ENCODE data around the gene MEGF11.

MEGF11 gene

GRCh38 chr15:66097151-66098021 lies 156.2 kb downstream of the MEGF11 start:
- H3K27me3 ChIP-seq (ENCODE audit: insufficient read depth, poor library complexity, severe bottlenecking), result no peaks in the 10 kb centered on the region
- H3K4me3 ChIP-seq (replicated peaks; ENCODE audit: insufficient read depth, low read length), result no peak overlapping the region
- DNase-seq (ENCODE audit: low read depth in 1 of 2, low spot score in 1 of 2), result no peak
- TF ChIP-seq POLR2AphosphoS5 (IDR thresholded peaks at IDR 0.05; ENCODE audit: low read depth) (no peak), GABPA (IDR thresholded peaks at IDR 0.05; ENCODE audit: low read depth) (no peak), SPI1 (IDR thresholded peaks at IDR 0.05; ENCODE audit: borderline replicate concordance, low read depth) (no peak)
- TF ChIP-seq, protein P1, sequence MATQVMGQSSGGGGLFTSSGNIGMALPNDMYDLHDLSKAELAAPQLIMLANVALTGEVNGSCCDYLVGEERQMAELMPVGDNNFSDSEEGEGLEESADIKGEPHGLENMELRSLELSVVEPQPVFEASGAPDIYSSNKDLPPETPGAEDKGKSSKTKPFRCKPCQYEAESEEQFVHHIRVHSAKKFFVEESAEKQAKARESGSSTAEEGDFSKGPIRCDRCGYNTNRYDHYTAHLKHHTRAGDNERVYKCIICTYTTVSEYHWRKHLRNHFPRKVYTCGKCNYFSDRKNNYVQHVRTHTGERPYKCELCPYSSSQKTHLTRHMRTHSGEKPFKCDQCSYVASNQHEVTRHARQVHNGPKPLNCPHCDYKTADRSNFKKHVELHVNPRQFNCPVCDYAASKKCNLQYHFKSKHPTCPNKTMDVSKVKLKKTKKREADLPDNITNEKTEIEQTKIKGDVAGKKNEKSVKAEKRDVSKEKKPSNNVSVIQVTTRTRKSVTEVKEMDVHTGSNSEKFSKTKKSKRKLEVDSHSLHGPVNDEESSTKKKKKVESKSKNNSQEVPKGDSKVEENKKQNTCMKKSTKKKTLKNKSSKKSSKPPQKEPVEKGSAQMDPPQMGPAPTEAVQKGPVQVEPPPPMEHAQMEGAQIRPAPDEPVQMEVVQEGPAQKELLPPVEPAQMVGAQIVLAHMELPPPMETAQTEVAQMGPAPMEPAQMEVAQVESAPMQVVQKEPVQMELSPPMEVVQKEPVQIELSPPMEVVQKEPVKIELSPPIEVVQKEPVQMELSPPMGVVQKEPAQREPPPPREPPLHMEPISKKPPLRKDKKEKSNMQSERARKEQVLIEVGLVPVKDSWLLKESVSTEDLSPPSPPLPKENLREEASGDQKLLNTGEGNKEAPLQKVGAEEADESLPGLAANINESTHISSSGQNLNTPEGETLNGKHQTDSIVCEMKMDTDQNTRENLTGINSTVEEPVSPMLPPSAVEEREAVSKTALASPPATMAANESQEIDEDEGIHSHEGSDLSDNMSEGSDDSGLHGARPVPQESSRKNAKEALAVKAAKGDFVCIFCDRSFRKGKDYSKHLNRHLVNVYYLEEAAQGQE (IDR thresholded peaks at IDR 0.05; ENCODE audit: insufficient replicate concordance, low read depth), result no peak
- TF ChIP-seq, protein P2, sequence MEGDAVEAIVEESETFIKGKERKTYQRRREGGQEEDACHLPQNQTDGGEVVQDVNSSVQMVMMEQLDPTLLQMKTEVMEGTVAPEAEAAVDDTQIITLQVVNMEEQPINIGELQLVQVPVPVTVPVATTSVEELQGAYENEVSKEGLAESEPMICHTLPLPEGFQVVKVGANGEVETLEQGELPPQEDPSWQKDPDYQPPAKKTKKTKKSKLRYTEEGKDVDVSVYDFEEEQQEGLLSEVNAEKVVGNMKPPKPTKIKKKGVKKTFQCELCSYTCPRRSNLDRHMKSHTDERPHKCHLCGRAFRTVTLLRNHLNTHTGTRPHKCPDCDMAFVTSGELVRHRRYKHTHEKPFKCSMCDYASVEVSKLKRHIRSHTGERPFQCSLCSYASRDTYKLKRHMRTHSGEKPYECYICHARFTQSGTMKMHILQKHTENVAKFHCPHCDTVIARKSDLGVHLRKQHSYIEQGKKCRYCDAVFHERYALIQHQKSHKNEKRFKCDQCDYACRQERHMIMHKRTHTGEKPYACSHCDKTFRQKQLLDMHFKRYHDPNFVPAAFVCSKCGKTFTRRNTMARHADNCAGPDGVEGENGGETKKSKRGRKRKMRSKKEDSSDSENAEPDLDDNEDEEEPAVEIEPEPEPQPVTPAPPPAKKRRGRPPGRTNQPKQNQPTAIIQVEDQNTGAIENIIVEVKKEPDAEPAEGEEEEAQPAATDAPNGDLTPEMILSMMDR (IDR thresholded peaks at IDR 0.05; ENCODE audit: insufficient read depth, low read length), result no peak
- no peak overlapping the region for H3K27ac ChIP-seq (replicated peaks)

DNA sequence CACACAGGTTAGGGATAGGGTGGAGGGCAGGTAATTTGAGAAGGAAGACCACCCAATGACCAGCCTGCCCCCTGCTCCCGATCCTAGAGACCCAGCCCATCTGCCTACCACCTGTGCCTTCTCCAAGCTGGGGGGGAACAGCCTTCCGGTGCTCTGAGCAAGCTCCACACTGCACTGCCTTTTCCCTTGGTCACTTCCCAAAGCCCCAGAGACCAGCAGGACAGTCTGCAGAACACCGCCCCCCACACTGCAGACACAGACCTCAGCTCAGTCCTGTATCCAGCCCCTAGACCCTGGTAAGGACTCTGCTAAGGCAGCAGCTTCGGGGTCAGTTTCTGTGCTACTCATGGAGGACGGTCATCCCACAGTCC lies 156.9 kb downstream of the MEGF11 start:
- TF ChIP-seq SPI1 (IDR thresholded peaks at IDR 0.05; ENCODE audit: borderline replicate concordance, low read depth) (no peak), POLR2AphosphoS5 (IDR thresholded peaks at IDR 0.05; ENCODE audit: low read depth) (no peak), GABPA (IDR thresholded peaks at IDR 0.05; ENCODE audit: low read depth) (no peak)
- TF ChIP-seq, protein P2 (IDR thresholded peaks at IDR 0.05; ENCODE audit: insufficient read depth, low read length), result no peak
- TF ChIP-seq, protein P1 (IDR thresholded peaks at IDR 0.05; ENCODE audit: insufficient replicate concordance, low read depth), result no peak
- Histone ChIP-seq H3K27me3 (ENCODE audit: insufficient read depth, poor library complexity, severe bottlenecking) (no peaks in the 10 kb centered on the region), H3K27ac (replicated peaks) (no peak overlapping the region), H3K4me3 (replicated peaks; ENCODE audit: insufficient read depth, low read length) (no peak overlapping the region)
- no peak for DNase-seq (ENCODE audit: low read depth in 1 of 2, low spot score in 1 of 2)

GRCh38 chr15:66095871-66096687 lies 157.5 kb downstream of the MEGF11 start:
- no peak overlapping the region for H3K4me3 ChIP-seq (replicated peaks; ENCODE audit: insufficient read depth, low read length)
- H3K27me3 ChIP-seq (ENCODE audit: insufficient read depth, poor library complexity, severe bottlenecking), result no peaks in the 10 kb centered on the region
- H3K27ac ChIP-seq (replicated peaks), result no peak overlapping the region
- no peak for TF ChIP-seq POLR2AphosphoS5 (IDR thresholded peaks at IDR 0.05; ENCODE audit: low read depth)
- TF ChIP-seq, protein P1 (IDR thresholded peaks at IDR 0.05; ENCODE audit: insufficient replicate concordance, low read depth), result no peak
- TF ChIP-seq SPI1 (IDR thresholded peaks at IDR 0.05; ENCODE audit: borderline replicate concordance, low read depth), result no peak
- no peak for TF ChIP-seq GABPA (IDR thresholded peaks at IDR 0.05; ENCODE audit: low read depth)
- TF ChIP-seq, protein P2 (IDR thresholded peaks at IDR 0.05; ENCODE audit: insufficient read depth, low read length), result no peak
- no peak for DNase-seq (ENCODE audit: low read depth in 1 of 2, low spot score in 1 of 2)
